ENCODE results near the gene GSG1L.

Gene GSG1L

GRCh38 chr16:27781981-27782880, 281.3 kb downstream of the GSG1L start:
- no peak for DNase-seq

- DNase-seq, result no peak
These were observed 282.4 kb downstream of the GSG1L start for GRCh38 chr16:27781195-27781524.

GRCh38 chr16:27780468-27781194, 282.9 kb downstream of the GSG1L start:
- DNase-seq, result no peak

GRCh38 chr16:27779641-27780164, 283.8 kb downstream of the GSG1L start:
- DNase-seq, result no peak

- DNase-seq, result no peak
These were observed 284.5 kb downstream of the GSG1L start for GRCh38 chr16:27778926-27779570.

- no peak for DNase-seq
These were observed 285.2 kb downstream of the GSG1L start for GRCh38 chr16:27778171-27778925.

DNA sequence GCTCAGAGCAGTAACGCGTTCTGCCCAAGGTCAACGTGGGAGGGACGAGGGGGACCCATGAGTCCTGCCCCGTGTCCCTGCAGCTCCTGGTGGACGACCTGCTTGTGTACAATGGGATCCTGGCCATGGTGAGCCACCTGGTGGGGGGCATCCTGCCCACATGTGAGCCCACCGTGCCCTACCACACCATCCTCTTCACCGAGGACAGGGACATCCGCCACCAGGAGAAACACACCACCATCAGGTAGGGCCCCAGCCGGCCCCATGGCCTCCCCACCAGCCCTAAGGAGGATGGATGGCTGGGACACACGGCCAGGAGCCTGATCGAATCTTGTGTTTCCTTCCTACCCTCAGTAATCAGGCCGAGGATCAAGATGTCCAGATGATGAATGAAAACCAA, 286.0 kb downstream of the GSG1L start:
- no peak for DNase-seq

DNA sequence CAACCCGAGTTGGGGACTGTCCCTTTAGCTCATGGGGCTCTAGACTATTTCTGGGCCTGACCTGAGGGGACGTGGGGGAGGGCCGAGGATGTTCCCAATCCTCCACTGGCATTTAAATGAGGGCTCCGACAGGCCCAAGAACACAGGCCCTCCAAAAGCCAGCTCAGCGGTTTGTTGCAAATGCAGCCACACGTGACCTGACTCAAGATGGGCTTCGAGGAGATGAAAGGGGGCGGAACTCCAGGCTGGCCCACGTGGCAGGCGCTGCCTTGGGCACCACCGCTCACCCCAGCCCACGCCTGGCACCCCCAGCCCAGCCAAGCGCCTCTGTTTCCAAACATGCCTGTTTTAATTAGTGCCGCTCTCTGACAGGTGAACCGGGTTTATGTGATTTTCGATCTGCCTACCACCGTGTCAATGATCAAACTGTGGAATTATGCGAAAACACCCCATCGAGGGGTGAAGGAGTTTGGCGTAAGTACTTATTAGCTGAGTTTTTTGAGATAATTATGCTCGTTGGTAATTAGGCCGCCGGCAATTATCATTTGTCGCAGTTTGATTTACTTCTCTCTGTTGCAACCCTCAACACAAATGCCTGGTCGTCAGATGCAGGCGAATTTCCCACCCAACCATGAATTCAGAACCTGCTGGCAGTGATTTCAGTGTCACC, 286.8 kb downstream of the GSG1L start:
- no peak for DNase-seq

- DNase-seq, result no peak
These were observed 288.3 kb downstream of the GSG1L start for GRCh38 chr16:27775254-27775653.

DNA sequence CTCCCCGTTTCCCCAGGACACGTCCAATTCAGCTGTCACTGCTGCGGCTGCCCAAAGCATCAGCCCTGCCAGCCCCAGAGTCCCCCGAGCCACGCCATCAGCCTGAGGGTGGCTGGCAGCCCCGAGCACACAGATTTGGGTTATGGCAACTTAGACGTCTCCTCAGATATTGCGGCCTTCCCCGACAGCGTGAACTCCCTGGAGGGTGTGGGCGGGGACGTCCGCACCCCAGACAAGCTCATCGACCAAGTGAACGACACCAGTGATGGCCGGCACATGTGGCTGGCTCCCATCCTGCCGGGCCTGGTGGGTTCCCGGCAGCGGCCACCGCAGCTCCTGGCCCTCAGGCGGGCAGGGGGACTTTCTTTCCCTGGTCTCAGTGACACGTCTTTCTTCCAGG, 288.7 kb downstream of the GSG1L start:
- DNase-seq, result no peak

- no peak for DNase-seq
These were observed 290.2 kb downstream of the GSG1L start for GRCh38 chr16:27773344-27773743.

GRCh38 chr16:27772093-27772825, 291.3 kb downstream of the GSG1L start:
- no peak for DNase-seq

- no peak for DNase-seq
These were observed 292.2 kb downstream of the GSG1L start for GRCh38 chr16:27771201-27771910.

- DNase-seq, result no peak
These were observed 293.0 kb downstream of the GSG1L start for GRCh38 chr16:27770271-27771196.

DNA sequence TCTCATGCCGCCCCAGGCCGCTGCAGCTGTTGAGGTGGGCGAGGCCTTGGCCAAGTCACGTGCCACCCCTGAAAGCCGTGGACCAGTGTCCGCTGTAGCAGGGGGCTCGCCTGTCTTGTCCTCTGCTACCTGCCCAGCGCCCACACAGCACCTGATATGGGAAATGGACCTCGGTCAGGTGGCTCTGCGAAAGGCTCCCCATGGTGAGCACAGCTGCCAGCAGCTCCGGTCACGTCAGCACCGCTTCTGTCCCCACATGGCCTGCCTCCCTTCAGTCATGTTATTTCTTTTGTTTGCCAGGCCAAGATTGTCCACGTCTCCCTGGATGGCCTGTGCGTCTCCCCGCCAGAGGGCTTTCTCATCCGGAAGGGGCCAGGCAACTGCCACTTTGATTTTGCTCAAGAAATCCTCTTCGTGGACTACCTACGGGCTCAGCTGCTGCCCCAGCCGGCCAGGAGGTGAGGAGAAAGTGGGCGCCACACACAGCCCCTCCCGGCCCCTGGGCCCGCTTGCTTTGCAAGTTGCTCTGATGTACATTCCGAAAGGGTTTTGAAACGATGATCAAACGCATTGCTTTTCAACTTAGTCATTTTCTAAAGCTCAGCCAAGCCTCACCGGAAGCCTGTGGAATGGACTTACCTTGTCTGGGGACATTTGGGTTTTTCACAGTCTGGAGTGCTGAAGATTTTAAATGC, 293.8 kb downstream of the GSG1L start:
- no peak for DNase-seq

- no peak for DNase-seq
These were observed 294.8 kb downstream of the GSG1L start for GRCh38 chr16:27768651-27769272.

DNA sequence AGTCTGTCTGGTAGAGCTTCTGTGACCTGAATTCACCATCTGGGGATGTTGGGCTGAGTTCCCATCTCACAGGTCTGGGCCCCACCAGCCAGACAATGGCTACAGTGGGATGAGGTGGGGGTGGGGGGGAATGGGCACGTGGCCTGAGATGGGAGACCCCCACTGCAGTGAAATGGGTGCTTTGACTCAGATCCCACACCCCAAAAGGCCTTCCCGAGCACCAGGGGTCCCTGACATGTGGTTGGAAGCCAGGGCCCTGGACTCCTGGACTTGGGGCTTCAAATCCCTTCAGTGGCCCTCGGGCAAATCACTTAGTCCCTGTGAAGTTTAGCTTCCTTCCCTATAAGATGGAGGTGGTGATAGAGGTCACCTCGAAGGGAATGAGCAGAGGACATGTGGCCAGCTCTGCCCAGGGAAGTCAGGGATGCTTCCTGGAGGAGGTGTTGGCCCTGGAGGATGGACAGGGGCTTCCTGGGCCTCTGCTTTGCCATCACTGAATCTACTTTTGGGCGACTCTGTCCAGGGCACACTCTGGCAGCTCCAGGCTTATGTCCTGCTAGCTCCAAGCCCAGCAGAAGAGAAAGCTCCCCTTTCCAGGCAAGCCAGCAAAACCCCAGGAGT, 295.4 kb downstream of the GSG1L start:
- DNase-seq, result no peak

DNA sequence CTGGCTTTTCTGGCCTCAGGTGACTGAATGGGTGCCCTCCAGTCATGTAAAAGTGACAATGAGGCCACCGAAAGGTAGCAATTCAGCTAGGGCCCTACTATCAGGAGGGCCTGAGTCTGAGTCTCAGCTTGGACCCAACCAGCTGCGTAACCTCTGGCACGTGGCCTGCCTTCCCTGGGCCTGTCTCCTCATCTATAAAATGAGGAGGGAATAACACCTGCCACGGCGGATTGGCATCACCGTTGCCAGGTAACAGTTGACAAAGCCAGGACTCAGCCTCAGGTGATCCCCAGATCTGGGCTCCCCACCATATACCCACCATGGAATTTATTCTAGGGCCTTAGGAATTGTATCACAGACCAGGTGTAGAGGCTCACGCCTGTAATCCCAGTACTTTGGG, 296.4 kb downstream of the GSG1L start:
- no peak for DNase-seq
